Caco-2 (cell line): ENCODE measurements around the gene DSCAML1. TPM values are rescaled to one million over a fixed set of nuclear protein-coding genes. Genes with fewer than 3 reads are reported as not detected.

ENCODE experiments used
- BruUV-seq: library from RNA; stranded (reverse); fragments of 400-500 nt; replicated peaks from 2 replicates; lab custom pipeline; 2021; lab: Mats Ljungman, UMichigan
- CTCF ChIA-PET: fragments of 300-600 bp; sonication (Branson Sonifier 250); formaldehyde crosslinking; loops from one replicate; lab custom pipeline; 2022; ENCODE audit warnings: antibody characterized with exemption; lab: Charles Lee
- POLR2A ChIA-PET: fragments of 300-600 bp; sonication (Branson Sonifier 250); formaldehyde crosslinking; loops from one replicate; lab custom pipeline; 2022; ENCODE audit warnings: antibody characterized with exemption; lab: Charles Lee
- DNase-seq, 2 experiments: peaks; one replicate each; pipeline versions ENCODE4 v3.0.0 to v3.0.0-alpha.2; 2020 to 2022
- H3K27me3 ChIP-seq: replicated peaks from 2 replicates; pipeline ENCODE4 v1.6.0; 2011; ENCODE audit warnings: low read length; ENCODE audit not compliant: control insufficient read depth, insufficient read depth
- H3K36me3 ChIP-seq: 2 replicates; pipeline ENCODE4 v1.5.1; 2011; ENCODE audit warnings: low read length; ENCODE audit not compliant: control insufficient read depth, insufficient read depth
- H3K4me1 ChIP-seq: fragments of 250-450 bp; sonication (Bioruptor Pico); 2 replicates; pipeline ENCODE4 v1.5.1; 2020; ENCODE audit warnings: mild to moderate bottlenecking
- H3K4me3 ChIP-seq: 2 replicates; pipeline ENCODE4 v1.5.1; 2011; ENCODE audit warnings: low read depth, mild to moderate bottlenecking, control low read depth, low read length
- H3K9me3 ChIP-seq: fragments of 250-450 bp; sonication (Bioruptor Pico); 2 replicates; pipeline ENCODE4 v1.5.1; 2020; ENCODE audit warnings: mild to moderate bottlenecking, moderate library complexity
- H3K27ac Mint-ChIP-seq: one replicate; pipeline ENCODE4 v1.8.0; 2022; ENCODE audit warnings: mixed read lengths; ENCODE audit not compliant: unreplicated experiment
- H3K27me3 Mint-ChIP-seq: one replicate; pipeline ENCODE4 v1.8.0; 2022; ENCODE audit warnings: mixed read lengths; ENCODE audit not compliant: insufficient read depth, unreplicated experiment
- H3K36me3 Mint-ChIP-seq: one replicate; pipeline ENCODE4 v1.8.0; 2022; ENCODE audit warnings: mild to moderate bottlenecking, mixed read lengths; ENCODE audit not compliant: insufficient read depth, unreplicated experiment
- H3K4me1 Mint-ChIP-seq: one replicate; pipeline ENCODE4 v1.8.0; 2022; ENCODE audit warnings: low read depth, mixed read lengths; ENCODE audit not compliant: unreplicated experiment
- H3K4me3 Mint-ChIP-seq: one replicate; pipeline ENCODE4 v1.8.0; 2022; ENCODE audit warnings: mild to moderate bottlenecking, moderate library complexity, mixed read lengths; ENCODE audit not compliant: unreplicated experiment
- H3K9me3 Mint-ChIP-seq: one replicate; pipeline ENCODE4 v1.8.0; 2022; ENCODE audit warnings: mixed read lengths; ENCODE audit not compliant: unreplicated experiment
- intact Hi-C: fragments of 100-400 bp; cut with micrococcal nuclease; formaldehyde crosslinking; loops from one replicate; pipeline ENCODE4 v1.10.0; 2022; ENCODE audit not compliant: unreplicated experiment
- total RNA-seq: library from RNA; stranded (reverse); gene quantifications from 2 replicates; pipeline ENCODE4 v1.2.3, GENCODE V29; 2022
- TF ChIP-seq, protein P1 (sequence below), 2 experiments: fragments of 200-600 bp in 1 of 2; IDR thresholded peaks; 1 replicate in 1 of 2; 2 replicates in 1 of 2; pipeline versions ENCODE4 v1.5.1 to v1.8.0; 2011 to 2022; ENCODE audit warnings: antibody characterized with exemption in 1 of 2, control low read depth in 1 of 2, inconsistent platforms in 1 of 2, low read depth in 1 of 2, low read length in 1 of 2, mild to moderate bottlenecking in 1 of 2, moderate library complexity in 1 of 2; ENCODE audit not compliant: insufficient read depth in 1 of 2, severe bottlenecking in 1 of 2, unreplicated experiment in 1 of 2

The DSCAML1 gene
- total RNA-seq, 1 experiment from 2014 or later = not detected

DNA sequence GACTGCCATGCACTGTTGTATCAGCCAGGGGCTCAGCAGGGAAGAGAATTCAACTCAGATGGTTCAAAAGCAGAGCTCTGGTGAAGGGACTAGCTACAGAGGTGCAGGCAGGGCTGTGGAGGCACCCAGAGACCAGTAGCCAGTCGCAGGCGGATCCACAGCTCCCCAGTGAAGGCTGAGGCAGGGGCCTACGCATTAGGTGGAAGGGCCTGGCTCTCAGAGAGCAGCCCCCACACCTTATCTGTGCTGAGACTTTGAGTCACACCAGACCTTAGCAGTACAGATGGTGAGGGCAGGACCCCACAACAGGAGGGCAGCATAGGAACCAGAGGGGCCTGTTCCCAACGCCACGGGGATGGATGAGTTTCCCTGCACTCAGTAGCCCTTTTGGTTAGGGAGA is 189.6 kb downstream of the DSCAML1 start:
- BruUV-seq = no TSS peak
- POLR2A ChIA-PET = no interaction called here
- Mint-ChIP-seq H3K4me1 (no peaks in the 10 kb centered on the region), H3K9me3 (no peaks in the 10 kb centered on the region), H3K4me3 (no peak overlapping the region), H3K36me3 (no peaks in the 10 kb centered on the region), H3K27me3 (peaks cover 32% of the 10 kb centered on the region), H3K27ac (no peak overlapping the region)
- H3K9me3 ChIP-seq = no peaks in the 10 kb centered on the region
- no peak for DNase-seq
- intact Hi-C loops = no loop called here
- H3K4me3 ChIP-seq = no peak overlapping the region
- CTCF ChIA-PET = no interaction called here
- no peaks in the 10 kb centered on the region for H3K36me3 ChIP-seq
- H3K4me1 ChIP-seq = no peaks in the 10 kb centered on the region
- H3K27me3 ChIP-seq = peaks cover under 1% of the 10 kb centered on the region; the same call in 1 of the 2 replicates
- TF ChIP-seq, protein P1, sequence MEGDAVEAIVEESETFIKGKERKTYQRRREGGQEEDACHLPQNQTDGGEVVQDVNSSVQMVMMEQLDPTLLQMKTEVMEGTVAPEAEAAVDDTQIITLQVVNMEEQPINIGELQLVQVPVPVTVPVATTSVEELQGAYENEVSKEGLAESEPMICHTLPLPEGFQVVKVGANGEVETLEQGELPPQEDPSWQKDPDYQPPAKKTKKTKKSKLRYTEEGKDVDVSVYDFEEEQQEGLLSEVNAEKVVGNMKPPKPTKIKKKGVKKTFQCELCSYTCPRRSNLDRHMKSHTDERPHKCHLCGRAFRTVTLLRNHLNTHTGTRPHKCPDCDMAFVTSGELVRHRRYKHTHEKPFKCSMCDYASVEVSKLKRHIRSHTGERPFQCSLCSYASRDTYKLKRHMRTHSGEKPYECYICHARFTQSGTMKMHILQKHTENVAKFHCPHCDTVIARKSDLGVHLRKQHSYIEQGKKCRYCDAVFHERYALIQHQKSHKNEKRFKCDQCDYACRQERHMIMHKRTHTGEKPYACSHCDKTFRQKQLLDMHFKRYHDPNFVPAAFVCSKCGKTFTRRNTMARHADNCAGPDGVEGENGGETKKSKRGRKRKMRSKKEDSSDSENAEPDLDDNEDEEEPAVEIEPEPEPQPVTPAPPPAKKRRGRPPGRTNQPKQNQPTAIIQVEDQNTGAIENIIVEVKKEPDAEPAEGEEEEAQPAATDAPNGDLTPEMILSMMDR (IDR thresholded peaks at IDR 0.05; ENCODE audit: insufficient read depth in 1 of 2, low read depth in 1 of 2, low read length in 1 of 2, severe bottlenecking in 1 of 2, unreplicated experiment in 1 of 2) = no peak

DNA sequence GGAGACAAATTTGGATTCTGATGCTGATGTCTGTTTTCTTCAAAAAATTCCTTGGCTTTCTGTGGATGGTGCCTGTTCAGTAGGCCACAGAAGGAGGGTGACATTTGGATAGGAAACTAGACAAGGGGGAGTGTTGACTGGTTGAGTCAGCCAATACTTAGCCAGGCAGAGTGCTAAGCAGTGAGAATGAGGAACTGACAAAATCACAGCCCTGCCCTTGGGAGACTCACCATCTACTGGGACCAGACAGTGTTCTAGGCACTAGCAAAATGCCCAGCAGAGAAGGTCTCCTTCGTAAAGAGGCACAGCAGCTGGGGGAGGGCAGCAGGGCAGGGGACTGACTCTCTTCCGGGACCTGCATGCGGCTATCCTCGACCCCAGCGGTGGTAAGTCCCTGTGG is 190.2 kb downstream of the DSCAML1 start:
- ChIA-PET POLR2A (no interaction called here), CTCF (no interaction called here)
- DNase-seq = no peak
- no peak overlapping the region for H3K4me3 ChIP-seq
- Mint-ChIP-seq H3K27me3 (peaks cover 35% of the 10 kb centered on the region), H3K9me3 (no peaks in the 10 kb centered on the region), H3K4me3 (no peak overlapping the region), H3K36me3 (no peaks in the 10 kb centered on the region), H3K27ac (no peak overlapping the region), H3K4me1 (no peaks in the 10 kb centered on the region)
- no peaks in the 10 kb centered on the region for H3K9me3 ChIP-seq
- no peaks in the 10 kb centered on the region; the same call in 1 of the 2 replicates for H3K27me3 ChIP-seq
- TF ChIP-seq, protein P1 (IDR thresholded peaks at IDR 0.05; ENCODE audit: insufficient read depth in 1 of 2, low read depth in 1 of 2, low read length in 1 of 2, severe bottlenecking in 1 of 2, unreplicated experiment in 1 of 2) = no peak
- no peaks in the 10 kb centered on the region for H3K36me3 ChIP-seq
- no peaks in the 10 kb centered on the region for H3K4me1 ChIP-seq
- no TSS peak for BruUV-seq
- intact Hi-C loops = no loop called here

DNA sequence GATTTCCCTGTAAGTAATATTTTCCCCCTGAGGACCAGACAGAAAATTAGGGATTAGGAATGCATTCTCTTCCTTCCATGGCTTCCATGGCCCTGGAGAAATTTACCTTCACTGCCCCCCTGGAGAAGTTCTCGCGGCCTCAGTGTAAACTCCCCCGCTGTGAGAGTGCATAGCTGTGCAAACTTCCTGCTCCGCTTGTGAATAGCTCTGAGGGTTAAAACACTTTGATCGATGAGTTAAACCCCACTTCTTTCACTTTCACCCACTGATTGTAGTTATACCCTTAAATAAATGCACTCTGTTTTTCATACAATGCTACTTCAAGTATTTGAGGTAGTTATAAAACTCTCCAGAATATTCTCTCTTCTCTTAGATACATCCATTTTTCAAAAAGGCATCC is 190.8 kb downstream of the DSCAML1 start:
- Mint-ChIP-seq H3K36me3 (no peaks in the 10 kb centered on the region), H3K4me3 (no peak overlapping the region), H3K4me1 (no peaks in the 10 kb centered on the region), H3K9me3 (no peaks in the 10 kb centered on the region), H3K27me3 (peaks cover 31% of the 10 kb centered on the region), H3K27ac (no peak overlapping the region)
- H3K36me3 ChIP-seq = no peaks in the 10 kb centered on the region
- H3K27me3 ChIP-seq = no peaks in the 10 kb centered on the region; the same call in 1 of the 2 replicates
- intact Hi-C loops = no loop called here
- CTCF ChIA-PET = no interaction called here
- no peaks in the 10 kb centered on the region for H3K4me1 ChIP-seq
- TF ChIP-seq, protein P1 (IDR thresholded peaks at IDR 0.05; ENCODE audit: insufficient read depth in 1 of 2, low read depth in 1 of 2, low read length in 1 of 2, severe bottlenecking in 1 of 2, unreplicated experiment in 1 of 2) = no peak
- POLR2A ChIA-PET = interaction anchor here (1.0 kb wide), 1 partner anchor 18 kb away, joined by 3 read pairs; no protein-coding TSS in a partner anchor
- H3K4me3 ChIP-seq = no peak overlapping the region
- no peaks in the 10 kb centered on the region for H3K9me3 ChIP-seq
- BruUV-seq = no TSS peak
- DNase-seq = no peak
